Jurkat, Clone E6-1 (cell line): ENCODE results near the gene SPEM2.

ENCODE experiments used
- DNase-seq: peaks from one replicate; pipeline ENCODE4 v3.0.0-alpha.2; 2011; ENCODE audit warnings: low read depth, low spot score
- H3K4me3 ChIP-seq: 2 replicates; pipeline ENCODE4 v1.5.1; 2011; ENCODE audit warnings: mild to moderate bottlenecking, low read length, control low read depth, moderate library complexity

SPEM2 gene

GRCh38 chr17:7417056-7417655 lies 8.3 kb upstream of the SPEM2 start:
- H3K4me3 ChIP-seq = no peak overlapping the region
- DNase-seq = no peak

GRCh38 chr17:7418472-7419152 lies 6.8 kb upstream of the SPEM2 start:
- H3K4me3 ChIP-seq = no peak overlapping the region
- no peak for DNase-seq

GRCh38 chr17:7419819-7420610 lies 5.4 kb upstream of the SPEM2 start, which contains the start of gene SPEM1:
TSS of gene SPEM1 (plus strand) at chr17:7420324. CDS start at chr17:7420385, 61 bp downstream.
- H3K4me3 ChIP-seq = no peak within 1 kb of the TSS

GRCh38 chr17:7421186-7421585 lies 4.2 kb upstream of the SPEM2 start:
- no peak for DNase-seq
- no peak overlapping the region for H3K4me3 ChIP-seq

More at GRCh38 chr17:7419819-7420610, 5.4 kb upstream of the SPEM2 start, which contains the start of gene SPEM1:
- DNase-seq = no peak

GRCh38 chr17:7423679-7424078 lies 1.7 kb upstream of the SPEM2 start:
- DNase-seq = no peak
- H3K4me3 ChIP-seq = no peak overlapping the region

- no peak overlapping the region for H3K4me3 ChIP-seq
- no peak for DNase-seq
These were observed 340 bp downstream of the SPEM2 start for GRCh38 chr17:7425756-7426155.

GRCh38 chr17:7426203-7426863 lies 917 bp downstream of the SPEM2 start:
- H3K4me3 ChIP-seq = no peak overlapping the region
- no peak for DNase-seq

- no peak for DNase-seq
- no peak overlapping the region for H3K4me3 ChIP-seq
These were observed 1.6 kb downstream of the SPEM2 start for GRCh38 chr17:7426896-7427489.

GRCh38 chr17:7427549-7427948 lies 2.1 kb downstream of the SPEM2 start:
- H3K4me3 ChIP-seq = no peak overlapping the region
- no peak for DNase-seq

GRCh38 chr17:7428557-7428956 lies 3.1 kb downstream of the SPEM2 start, which contains the start of gene SPEM3:
TSS of gene SPEM3 (plus strand) at chr17:7428857. CDS start at chr17:7428903, 46 bp downstream.
- no peak for DNase-seq

GRCh38 chr17:7429722-7430121 lies 4.3 kb downstream of the SPEM2 start:
- H3K4me3 ChIP-seq = no peak overlapping the region
- DNase-seq = no peak

More at GRCh38 chr17:7428557-7428956, 3.1 kb downstream of the SPEM2 start, which contains the start of gene SPEM3:
- no peak within 1 kb of the TSS for H3K4me3 ChIP-seq

GRCh38 chr17:7431231-7431630 lies 5.8 kb downstream of the SPEM2 start:
- DNase-seq = no peak
- no peak overlapping the region for H3K4me3 ChIP-seq

GRCh38 chr17:7432296-7432695 lies 6.9 kb downstream of the SPEM2 start:
- H3K4me3 ChIP-seq = no peak overlapping the region
- no peak for DNase-seq

- peak; percentile 41 for DNase-seq
- H3K4me3 ChIP-seq = peak overlapping the region; percentile 83
These were observed 10.5 kb downstream of the SPEM2 start for GRCh38 chr17:7435676-7436555.

- H3K4me3 ChIP-seq = peak overlapping the region; percentile 83
- peak; percentile 62 for DNase-seq
These were observed 11.3 kb downstream of the SPEM2 start for GRCh38 chr17:7436556-7437368.

GRCh38 chr17:7437369-7437863 lies 12.0 kb downstream of the SPEM2 start:
- DNase-seq = no peak
- H3K4me3 ChIP-seq = no peak overlapping the region

GRCh38 chr17:7437950-7438614 lies 12.7 kb downstream of the SPEM2 start:
- DNase-seq = no peak
- no peak overlapping the region for H3K4me3 ChIP-seq
